ENCODE results near the gene KCNK13.

KCNK13 gene

DNA sequence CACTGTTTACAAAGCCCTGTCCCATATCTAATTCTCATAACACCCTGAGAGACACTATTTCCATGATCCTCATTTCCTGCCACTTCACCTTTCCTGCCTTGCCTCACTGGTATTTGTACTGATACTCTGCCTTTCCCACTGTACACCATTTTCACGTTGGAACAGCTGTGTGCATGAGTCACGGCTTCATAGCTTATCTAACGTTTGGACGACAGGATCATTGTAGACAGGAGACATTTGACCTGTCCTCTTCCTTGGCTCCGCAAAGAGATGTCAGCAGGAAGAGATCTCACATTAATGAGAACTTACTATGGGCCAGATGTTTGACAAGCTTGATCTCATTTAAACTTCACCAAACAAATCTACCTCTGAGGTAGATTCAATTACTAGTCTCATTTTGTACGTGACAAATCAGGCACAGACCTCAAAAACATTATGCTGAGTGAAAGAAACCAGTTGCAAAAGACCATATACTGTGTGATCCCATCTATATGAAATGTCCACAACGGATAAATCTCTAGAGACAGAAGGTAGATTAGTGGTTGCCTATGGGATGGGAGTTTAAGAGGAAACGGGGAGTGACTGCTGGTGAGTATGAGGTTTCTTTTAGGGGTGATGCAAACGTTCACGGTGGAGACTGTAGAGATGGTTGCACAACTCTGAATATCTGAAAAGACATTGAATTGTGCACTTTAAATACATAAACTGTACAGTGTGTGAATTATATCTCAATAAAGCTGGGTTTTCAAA lies 71.2 kb downstream of the KCNK13 start:
- DNase-seq (ENCODE audit: low spot score), result no peak

DNA sequence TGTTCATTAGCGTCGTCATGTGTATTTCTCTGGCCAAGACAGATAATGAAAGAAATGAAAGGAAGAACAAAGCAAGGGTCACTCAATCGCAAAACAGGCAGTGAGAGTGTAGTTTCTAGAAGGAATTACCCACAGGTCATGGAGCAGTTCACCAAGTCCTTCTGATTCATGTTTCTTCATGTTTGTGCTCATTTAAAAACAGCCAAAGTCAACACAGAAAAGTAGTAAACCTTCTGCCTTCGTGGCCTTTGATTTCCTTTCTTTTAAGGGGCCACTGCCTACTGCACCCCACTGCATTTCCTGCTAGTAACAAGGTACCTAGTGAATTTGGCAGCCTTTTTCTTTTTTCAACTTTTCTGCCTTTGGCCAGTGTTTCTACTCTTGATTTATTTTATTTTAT lies 75.1 kb downstream of the KCNK13 start:
- no peak for DNase-seq (ENCODE audit: low spot score)

DNA sequence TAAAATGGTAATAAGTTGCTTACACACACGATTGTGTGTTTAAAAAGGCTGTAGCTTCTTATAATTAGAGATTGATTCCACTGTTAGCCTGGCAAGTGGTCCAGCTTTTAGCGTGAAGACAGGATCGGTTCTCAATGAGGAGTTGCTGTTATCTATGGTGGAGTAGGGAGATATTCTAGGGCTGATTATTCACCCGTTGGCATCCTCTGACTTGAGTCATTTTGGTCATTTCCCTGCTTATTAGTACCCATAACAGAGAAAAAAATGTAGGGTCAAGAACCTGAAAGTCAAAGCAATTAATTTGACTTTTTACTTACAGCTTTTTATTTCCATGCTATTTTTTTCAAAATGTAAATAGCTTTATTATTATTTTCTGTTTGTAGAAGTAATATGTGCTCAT lies 76.0 kb downstream of the KCNK13 start:
- no peak for DNase-seq (ENCODE audit: low spot score)

DNA sequence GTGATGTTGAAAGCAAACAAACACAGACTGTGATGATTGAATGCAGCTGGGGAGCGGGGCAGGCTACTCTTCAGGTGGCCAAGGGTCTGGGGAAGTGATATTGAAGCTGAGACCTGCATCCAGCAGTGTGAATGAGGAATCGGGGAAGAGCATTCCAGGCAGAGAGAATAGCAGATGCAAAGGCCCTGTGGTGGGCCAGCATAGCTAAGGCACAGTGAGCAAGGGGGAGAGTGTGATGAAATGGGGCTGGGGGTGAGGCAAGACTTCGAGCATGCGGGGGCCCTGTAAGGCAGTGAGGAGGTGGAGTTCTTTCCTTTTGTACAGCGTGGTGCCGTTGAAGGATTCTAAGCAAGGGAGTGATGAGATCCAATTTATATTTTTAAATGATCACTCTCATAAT lies 77.4 kb downstream of the KCNK13 start:
- no peak for DNase-seq (ENCODE audit: low spot score)

- DNase-seq (ENCODE audit: low spot score), result no peak
Observed at GRCh38 chr14:90140298-90140955, 78.6 kb downstream of the KCNK13 start.

- DNase-seq (ENCODE audit: low spot score), result no peak
Observed at GRCh38 chr14:90140956-90141316, 79.1 kb downstream of the KCNK13 start.

DNA sequence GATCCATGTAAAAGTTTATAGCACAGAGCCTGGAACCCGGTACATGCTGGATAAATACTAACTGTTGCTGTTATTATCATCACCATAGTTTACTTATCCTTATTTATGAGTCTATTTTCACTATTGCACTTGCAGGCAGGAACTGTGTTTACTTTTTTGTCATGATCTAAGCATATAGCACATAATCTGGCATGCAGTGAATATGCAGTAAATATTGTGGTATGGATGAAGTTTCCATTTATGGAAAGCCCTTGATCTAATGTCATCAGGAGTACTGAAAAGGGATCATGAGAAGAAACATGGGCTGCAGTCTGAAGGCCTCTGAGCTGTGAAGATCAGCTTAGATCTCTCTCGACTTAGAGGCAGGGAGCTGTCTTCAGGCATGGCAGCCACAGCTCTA lies 91.6 kb downstream of the KCNK13 start:
- DNase-seq (ENCODE audit: low spot score), result no peak

- no peak for DNase-seq (ENCODE audit: low spot score)
Observed at GRCh38 chr14:90154110-90154509, 92.3 kb downstream of the KCNK13 start.

- no peak for DNase-seq (ENCODE audit: low spot score)
Observed at GRCh38 chr14:90159146-90159545, 97.4 kb downstream of the KCNK13 start.

DNA sequence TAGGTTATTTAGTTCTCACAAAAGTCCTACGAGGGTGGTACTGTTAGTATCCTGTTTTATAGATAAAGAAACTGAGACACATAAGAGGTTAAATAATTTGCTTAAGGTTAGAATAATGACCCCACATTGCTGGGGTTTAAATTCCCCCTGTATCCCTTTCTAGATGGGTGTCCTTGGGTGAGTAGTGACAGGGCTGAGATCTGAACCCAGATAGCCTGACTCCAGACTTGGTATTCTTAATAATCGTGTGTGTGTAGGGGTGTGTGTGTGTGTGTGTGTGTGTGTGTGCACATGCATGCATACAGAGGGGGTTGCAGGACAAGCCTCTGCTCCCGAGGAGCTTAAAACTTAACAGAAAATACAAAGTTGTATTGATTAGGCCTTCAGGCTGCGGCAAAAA lies 97.9 kb downstream of the KCNK13 start:
- no peak for DNase-seq (ENCODE audit: low spot score)

DNA sequence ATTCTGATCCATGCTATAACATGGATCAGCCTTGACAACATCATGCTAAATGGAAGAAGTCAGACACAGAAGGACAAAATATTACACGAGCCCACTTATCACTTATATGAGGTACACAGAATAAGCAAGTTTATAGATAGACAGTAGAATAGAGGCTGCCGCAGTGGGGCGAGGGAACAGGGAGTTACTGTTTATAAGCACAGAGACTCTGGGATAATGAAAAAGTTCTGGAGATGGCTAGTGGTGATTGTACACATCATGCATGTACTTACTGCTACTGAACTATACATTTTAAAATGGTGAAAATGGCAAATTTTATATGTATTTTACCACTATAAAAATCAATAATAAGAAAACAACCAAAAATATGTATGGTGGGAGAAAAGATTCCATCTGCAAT lies 99.3 kb downstream of the KCNK13 start:
- no peak for DNase-seq (ENCODE audit: low spot score)

DNA sequence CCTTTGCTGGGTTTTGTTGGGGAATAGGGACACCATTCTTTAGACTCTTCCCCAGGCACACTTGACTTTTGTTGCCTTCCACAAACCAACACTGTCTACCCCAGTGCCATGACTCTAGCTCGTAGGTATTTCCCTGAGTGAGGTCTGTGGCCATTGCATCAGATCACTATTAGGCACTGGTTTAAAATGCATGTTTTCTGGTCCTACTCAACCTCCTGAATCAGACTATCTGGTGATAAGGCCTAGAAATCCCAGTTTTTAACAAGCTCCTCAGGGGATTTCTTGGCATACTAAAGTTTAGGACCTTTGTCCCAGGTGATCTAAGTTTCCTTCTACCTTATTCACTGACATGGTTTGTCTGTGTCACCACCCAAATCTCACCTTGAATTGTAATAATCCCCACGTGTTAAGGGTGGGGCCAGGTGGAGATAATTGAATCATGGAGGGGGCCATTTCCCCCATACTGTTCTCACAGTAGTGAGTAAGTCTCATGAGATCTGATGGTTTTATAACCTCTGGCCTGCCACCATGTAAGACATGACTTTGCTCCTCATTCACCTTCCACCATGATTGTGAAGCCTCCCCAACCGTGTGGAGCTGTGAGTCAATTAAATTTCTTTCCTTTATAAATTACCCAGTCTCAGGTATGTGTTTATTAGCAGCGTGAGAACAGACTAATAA lies 106.8 kb downstream of the KCNK13 start:
- peak; percentile 47 for DNase-seq (ENCODE audit: low spot score)

DNA sequence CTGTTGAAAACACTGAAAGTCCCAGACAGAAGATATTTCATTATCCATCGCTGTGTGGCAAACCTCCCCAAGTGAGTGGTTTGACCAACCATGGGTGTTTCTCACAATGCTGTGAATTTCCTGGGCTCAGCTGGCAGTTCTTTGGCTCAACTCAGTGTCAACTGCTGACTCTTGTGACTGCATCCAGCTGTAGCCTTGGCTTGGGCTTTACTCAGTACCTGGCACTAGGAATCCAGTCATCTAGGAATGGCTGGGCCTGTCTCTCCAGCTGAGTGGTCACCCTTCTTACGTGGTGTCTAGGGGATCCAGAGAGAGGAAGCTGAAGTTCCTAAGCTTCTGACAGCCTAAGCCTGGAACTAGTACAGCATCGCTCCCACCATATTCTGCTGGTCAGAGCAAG lies 113.8 kb downstream of the KCNK13 start:
- DNase-seq (ENCODE audit: low spot score), result no peak

GRCh38 chr14:90177539-90178189 lies 115.9 kb downstream of the KCNK13 start:
- DNase-seq (ENCODE audit: low spot score), result no peak

DNA sequence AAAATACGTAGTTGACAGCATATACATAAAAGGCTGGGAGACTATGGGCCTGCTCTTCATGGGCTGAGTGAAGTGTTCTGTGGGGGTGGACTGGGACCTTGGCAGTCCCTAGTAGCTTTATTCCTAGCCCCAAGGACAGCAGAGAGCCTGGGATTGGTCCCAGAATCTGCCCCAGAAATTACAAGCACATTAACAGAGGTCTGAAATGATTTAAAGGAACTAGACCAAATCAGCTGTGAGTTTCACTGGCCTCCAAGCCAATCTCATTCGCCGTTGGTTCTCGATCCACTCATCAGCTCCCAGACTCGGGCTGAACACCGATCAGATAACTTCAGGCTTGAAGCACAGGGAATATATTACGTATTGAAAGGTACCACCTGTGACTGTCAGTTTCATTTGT lies 117.6 kb downstream of the KCNK13 start:
- DNase-seq (ENCODE audit: low spot score), result no peak

DNA sequence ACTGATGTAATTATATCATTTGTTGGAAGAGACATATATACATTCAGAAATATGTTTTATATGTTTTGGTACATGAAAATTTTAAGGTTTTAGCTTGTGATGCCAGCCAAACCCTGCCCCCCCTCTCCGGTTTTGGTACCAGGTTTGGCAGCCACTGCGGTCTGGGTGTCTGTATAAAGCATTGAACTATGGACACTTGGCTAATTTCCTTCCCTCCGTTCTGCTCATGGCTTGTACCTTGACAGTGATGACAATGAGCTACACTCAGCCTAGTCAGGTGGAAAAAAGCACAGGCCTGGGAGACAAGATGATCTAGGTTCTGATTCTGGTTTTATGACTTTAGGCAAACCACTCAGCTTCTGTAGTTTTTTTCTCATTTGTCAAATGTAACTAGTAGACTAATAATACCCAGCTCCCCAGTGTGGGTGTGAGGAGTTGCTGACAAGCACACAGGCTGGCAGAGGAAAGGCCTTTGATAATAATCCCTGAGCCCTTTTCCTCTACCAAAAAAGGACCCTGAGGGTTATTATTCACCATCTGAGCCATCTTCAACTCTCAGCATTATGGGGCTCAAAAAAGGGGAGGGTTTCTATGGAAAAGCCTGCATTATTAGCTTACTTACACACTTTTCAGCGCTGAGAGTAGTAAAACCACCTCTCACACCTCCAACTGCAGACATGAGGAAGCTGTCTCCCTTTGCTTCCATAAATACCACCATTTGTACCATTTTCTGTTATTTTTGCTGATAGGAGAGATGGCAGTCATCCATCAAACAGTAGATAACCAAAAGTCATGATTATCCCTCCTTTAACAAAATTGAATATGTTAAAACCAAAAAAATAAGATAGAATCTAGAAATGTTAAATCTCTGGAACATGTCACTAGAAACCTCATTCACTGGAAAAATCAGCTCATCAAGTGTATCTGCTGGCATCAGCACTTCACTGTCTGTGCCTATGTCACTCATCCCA lies 118.3 kb downstream of the KCNK13 start:
- DNase-seq (ENCODE audit: low spot score), result no peak

- no peak for DNase-seq (ENCODE audit: low spot score)
Observed at GRCh38 chr14:90184094-90184493, 122.3 kb downstream of the KCNK13 start.

GRCh38 chr14:90184571-90185266 lies 122.9 kb downstream of the KCNK13 start:
- no peak for DNase-seq (ENCODE audit: low spot score)

GRCh38 chr14:90188588-90188987 lies 126.8 kb downstream of the KCNK13 start:
- no peak for DNase-seq (ENCODE audit: low spot score)

DNA sequence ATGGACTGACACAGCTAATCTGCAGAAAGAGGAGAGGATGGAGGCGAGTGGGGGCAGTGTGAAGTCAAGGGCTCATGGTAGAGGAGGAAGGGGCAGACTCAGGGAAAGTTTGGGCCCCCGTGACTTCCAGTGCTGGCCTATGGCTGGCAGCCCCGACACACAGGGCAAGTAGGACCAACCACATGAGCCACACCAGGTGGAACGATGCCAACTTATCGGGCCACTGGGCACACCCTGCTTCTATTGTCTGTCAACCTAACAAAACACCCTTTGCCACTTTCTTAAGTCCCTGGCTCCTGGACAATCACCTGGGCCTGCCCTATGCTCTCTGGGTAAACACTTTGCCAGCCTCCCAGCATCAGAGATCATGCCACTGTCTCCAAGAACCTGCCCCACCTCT lies 129.4 kb downstream of the KCNK13 start:
- no peak for DNase-seq (ENCODE audit: low spot score)

DNA sequence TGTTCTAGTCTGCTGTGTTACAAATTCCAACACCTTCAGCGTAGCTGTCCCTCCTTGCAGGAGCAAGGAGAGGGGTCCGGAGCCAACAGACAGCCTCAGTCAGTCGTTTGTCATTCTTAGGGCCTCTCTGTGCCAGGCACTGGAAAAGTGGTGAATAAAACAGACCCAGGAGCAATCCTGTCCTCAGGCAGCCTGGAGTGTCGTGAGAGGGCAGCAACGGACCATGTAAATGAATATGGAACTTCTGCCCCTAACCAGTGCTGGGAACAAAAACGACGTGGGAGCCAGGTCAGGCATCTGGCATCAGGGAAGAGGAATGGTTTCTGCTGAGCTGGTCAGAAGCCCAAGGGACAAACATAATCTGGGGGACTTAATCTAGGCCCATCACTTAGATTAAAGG lies 129.8 kb downstream of the KCNK13 start:
- no peak for DNase-seq (ENCODE audit: low spot score)
